ENCODE data around the gene GPBAR1. TPM values are rescaled to one million over a fixed set of nuclear protein-coding genes. Genes with fewer than 3 reads are reported as not detected.
"Not testable (repeated sequence)": the region's sequence is repeated elsewhere in the genome, so short reads cannot be mapped to it uniquely, and the experiment has no call there.

GPBAR1 gene
- total RNA-seq, 2 donors from 2014 or later = 0.91 TPM; not detected in 1

- intact Hi-C loops (cut with DNase I) = no loop called here
- 97% methylated on average over 6 of the region's 6 CpGs for WGBS
- Histone ChIP-seq H3K27ac (peak overlapping the region in 1 of 2 donors; percentile 31), H3K36me3 (no peaks in the 10 kb centered on the region), H3K4me3 (no peak overlapping the region), H3K9me3 (no peaks in the 10 kb centered on the region), H3K4me1 (replicated peaks) (peaks cover 4% of the 10 kb centered on the region), H3K27me3 (replicated peaks; ENCODE audit: insufficient read depth) (no peaks in the 10 kb centered on the region)
- TF ChIP-seq POLR2AphosphoS5 (IDR thresholded peaks at IDR 0.05) (no peak), POLR2A (IDR thresholded peaks at IDR 0.05) (no peak)
- TF ChIP-seq, protein P1, sequence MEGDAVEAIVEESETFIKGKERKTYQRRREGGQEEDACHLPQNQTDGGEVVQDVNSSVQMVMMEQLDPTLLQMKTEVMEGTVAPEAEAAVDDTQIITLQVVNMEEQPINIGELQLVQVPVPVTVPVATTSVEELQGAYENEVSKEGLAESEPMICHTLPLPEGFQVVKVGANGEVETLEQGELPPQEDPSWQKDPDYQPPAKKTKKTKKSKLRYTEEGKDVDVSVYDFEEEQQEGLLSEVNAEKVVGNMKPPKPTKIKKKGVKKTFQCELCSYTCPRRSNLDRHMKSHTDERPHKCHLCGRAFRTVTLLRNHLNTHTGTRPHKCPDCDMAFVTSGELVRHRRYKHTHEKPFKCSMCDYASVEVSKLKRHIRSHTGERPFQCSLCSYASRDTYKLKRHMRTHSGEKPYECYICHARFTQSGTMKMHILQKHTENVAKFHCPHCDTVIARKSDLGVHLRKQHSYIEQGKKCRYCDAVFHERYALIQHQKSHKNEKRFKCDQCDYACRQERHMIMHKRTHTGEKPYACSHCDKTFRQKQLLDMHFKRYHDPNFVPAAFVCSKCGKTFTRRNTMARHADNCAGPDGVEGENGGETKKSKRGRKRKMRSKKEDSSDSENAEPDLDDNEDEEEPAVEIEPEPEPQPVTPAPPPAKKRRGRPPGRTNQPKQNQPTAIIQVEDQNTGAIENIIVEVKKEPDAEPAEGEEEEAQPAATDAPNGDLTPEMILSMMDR (IDR thresholded peaks at IDR 0.05) = no peak
- DNase-seq (ENCODE audit: low spot score) = no peak
Measured at GRCh38 chr2:218307415-218308090, 46.7 kb downstream of the GPBAR1 start.

DNA sequence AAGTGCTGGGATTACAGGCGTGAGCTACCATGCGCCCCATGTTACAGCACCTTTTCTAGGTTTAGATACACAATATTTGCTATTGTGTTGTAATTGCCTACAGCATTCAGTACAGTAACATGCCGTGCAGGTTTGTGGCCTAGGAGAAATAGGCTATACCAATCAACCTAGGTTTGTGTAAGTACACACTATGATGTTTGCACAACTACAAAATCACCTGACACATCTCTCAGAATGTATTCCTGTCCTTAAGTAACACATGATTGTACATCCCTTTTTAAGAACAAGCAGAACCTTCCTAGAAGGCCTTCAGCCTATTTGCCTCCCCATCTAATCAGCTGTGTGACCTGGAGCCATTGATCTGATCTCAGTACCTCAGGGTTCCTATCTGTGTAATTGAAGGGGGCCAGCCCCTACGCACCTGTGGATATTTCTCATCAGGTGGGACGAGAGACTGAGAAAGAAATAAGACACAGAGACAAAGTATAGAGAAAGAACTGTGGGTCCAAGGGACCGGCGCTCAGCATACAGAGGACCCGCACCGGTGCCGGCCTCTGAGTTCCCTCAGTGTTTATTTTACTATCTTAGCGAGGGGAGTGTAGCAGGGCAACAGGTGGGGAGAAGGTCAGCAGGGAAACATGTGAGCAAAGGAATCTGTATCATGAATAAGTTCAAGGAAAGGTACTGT is 50.2 kb downstream of the GPBAR1 start:
- intact Hi-C loops (cut with DNase I) = no loop called here
- Histone ChIP-seq H3K36me3 (no peaks in the 10 kb centered on the region), H3K4me3 (no peak overlapping the region), H3K9me3 (no peaks in the 10 kb centered on the region), H3K27me3 (replicated peaks; ENCODE audit: insufficient read depth) (no peaks in the 10 kb centered on the region), H3K4me1 (replicated peaks) (peaks cover 4% of the 10 kb centered on the region), H3K27ac (peak overlapping the region; percentile 59 to 78)
- TF ChIP-seq, protein P1 (IDR thresholded peaks at IDR 0.05) = no peak
- TF ChIP-seq POLR2AphosphoS5 (IDR thresholded peaks at IDR 0.05) = peak; percentile 75
- no peak for TF ChIP-seq POLR2A (IDR thresholded peaks at IDR 0.05)
- DNase-seq (ENCODE audit: low spot score) = no peak
- WGBS = 45% methylated on average over 11 of the region's 11 CpGs

- H3K27me3 ChIP-seq (replicated peaks; ENCODE audit: insufficient read depth); H3K4me1 ChIP-seq (replicated peaks); DNase-seq (ENCODE audit: low spot score); H3K9me3 ChIP-seq; H3K4me3 ChIP-seq; intact Hi-C loops (cut with DNase I); H3K36me3 ChIP-seq: not testable (repeated sequence)
- peak overlapping the region; percentile 59 to 78 for H3K27ac ChIP-seq
- 27% methylated on average over 11 of the region's 11 CpGs for WGBS
Measured at GRCh38 chr2:218311541-218312266, 50.9 kb downstream of the GPBAR1 start.

GRCh38 chr2:218312267-218312756 is 51.5 kb downstream of the GPBAR1 start:
- WGBS = 37% methylated on average over 2 of the region's 2 CpGs
- peak; percentile 81 for DNase-seq (ENCODE audit: low spot score)
- H3K4me1 ChIP-seq (replicated peaks) = peaks cover 4% of the 10 kb centered on the region
- intact Hi-C loops (cut with DNase I) = no loop called here
- no peak overlapping the region for H3K4me3 ChIP-seq
- no peaks in the 10 kb centered on the region for H3K36me3 ChIP-seq
- peak; percentile 64 for TF ChIP-seq POLR2AphosphoS5 (IDR thresholded peaks at IDR 0.05)
- TF ChIP-seq, protein P1 (IDR thresholded peaks at IDR 0.05) = no peak
- no peaks in the 10 kb centered on the region for H3K9me3 ChIP-seq
- H3K27me3 ChIP-seq (replicated peaks; ENCODE audit: insufficient read depth) = no peaks in the 10 kb centered on the region
- H3K27ac ChIP-seq = peak overlapping the region; percentile 59 to 78

GRCh38 chr2:218313356-218313755 is 52.5 kb downstream of the GPBAR1 start:
- H3K36me3 ChIP-seq = no peaks in the 10 kb centered on the region
- no peak for DNase-seq (ENCODE audit: low spot score)
- peaks cover 4% of the 10 kb centered on the region for H3K4me1 ChIP-seq (replicated peaks)
- TF ChIP-seq POLR2AphosphoS5 (IDR thresholded peaks at IDR 0.05) (peak; percentile 38), POLR2A (IDR thresholded peaks at IDR 0.05) (no peak)
- TF ChIP-seq, protein P1 (IDR thresholded peaks at IDR 0.05) = no peak
- H3K4me3 ChIP-seq = no peak overlapping the region
- intact Hi-C loops (cut with DNase I) = no loop called here
- no peaks in the 10 kb centered on the region for H3K27me3 ChIP-seq (replicated peaks; ENCODE audit: insufficient read depth)
- no peaks in the 10 kb centered on the region for H3K9me3 ChIP-seq
- H3K27ac ChIP-seq = peak overlapping the region; percentile 59 to 78
- WGBS = 25% methylated on average over 1 of the region's 1 CpG

All from prostate gland (tissue), 2 donors.